IPS-15b (cell line): Measurements from ENCODE around the gene ZBED1.

Source experiments
- H3K27me3 ChIP-seq: one replicate; pipeline ENCODE4 v1.6.1; 2013; ENCODE audit warnings: low read length; ENCODE audit not compliant: control insufficient read depth, insufficient read depth
- H3K36me3 ChIP-seq: one replicate; pipeline ENCODE4 v1.6.1; 2013; ENCODE audit warnings: low read length; ENCODE audit not compliant: control insufficient read depth, insufficient read depth
- H3K4me1 ChIP-seq: one replicate; pipeline ENCODE4 v1.6.1; 2013; ENCODE audit warnings: mild to moderate bottlenecking, low read length; ENCODE audit not compliant: control insufficient read depth, insufficient read depth
- H3K4me3 ChIP-seq: one replicate; pipeline ENCODE4 v1.5.1; 2013; ENCODE audit warnings: low read depth, low read length
- H3K9ac ChIP-seq: one replicate; pipeline ENCODE4 v1.6.1; 2013; ENCODE audit warnings: low read depth, mild to moderate bottlenecking, low read length
- H3K9me3 ChIP-seq: one replicate; pipeline ENCODE4 v1.6.1; 2013; ENCODE audit warnings: mild to moderate bottlenecking, low read length; ENCODE audit not compliant: control insufficient read depth, insufficient read depth

ZBED1 gene

DNA sequence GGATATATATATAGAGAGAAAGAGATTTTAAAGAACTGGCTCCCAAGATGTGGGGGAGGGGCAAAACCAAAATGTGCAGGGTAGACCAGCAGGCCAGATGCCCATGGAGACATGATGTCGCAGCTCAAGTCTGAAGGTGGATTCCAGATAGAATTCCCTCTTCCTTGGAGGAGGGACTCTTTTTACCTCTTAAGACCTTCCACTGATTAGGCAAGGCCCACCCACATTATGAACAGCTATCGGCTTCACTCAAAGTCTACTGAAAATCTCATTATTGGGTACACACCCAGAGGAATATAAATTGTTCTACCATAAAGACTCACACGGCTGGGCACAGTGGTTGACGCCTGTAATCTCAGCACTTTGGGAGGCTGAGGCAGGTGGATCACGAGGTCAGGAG, 59.3 kb downstream of the ZBED1 start:
- H3K4me3 ChIP-seq: no peak overlapping the region
- H3K27me3 ChIP-seq: no peaks in the 10 kb centered on the region
- peaks cover 4% of the 10 kb centered on the region for H3K36me3 ChIP-seq
- H3K9ac ChIP-seq: no peak overlapping the region
- no peaks in the 10 kb centered on the region for H3K9me3 ChIP-seq
- no peaks in the 10 kb centered on the region for H3K4me1 ChIP-seq

DNA sequence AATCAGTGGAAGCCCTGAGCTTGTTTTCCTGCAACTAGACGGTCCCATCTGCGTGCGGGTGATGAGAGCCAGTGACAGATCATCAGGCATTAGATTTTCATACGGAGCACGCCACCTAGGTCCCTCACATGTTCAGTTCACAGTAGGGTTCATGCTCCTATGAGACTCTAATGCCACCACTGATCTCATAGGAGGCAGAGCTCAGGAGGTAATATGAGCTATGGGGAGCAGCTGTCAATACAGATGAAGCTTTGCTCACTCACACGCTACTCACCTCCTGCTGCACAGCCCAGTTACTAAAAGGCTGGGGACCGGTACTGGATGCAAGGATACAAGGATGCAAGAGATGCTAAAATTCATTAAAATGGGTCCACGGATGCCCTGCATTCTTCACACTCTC, 61.2 kb downstream of the ZBED1 start:
- H3K4me1 ChIP-seq: no peaks in the 10 kb centered on the region
- H3K36me3 ChIP-seq: peaks cover 4% of the 10 kb centered on the region
- no peaks in the 10 kb centered on the region for H3K27me3 ChIP-seq
- H3K9ac ChIP-seq: no peak overlapping the region
- no peak overlapping the region for H3K4me3 ChIP-seq
- no peaks in the 10 kb centered on the region for H3K9me3 ChIP-seq
